Calu3 (cell line): ENCODE measurements around the gene IL1RL2. TPM values are rescaled to one million over a fixed set of nuclear protein-coding genes. Genes with fewer than 3 reads are reported as not detected.

Experiments
- BruUV-seq: library from RNA; stranded (reverse); fragments of 400-500 nt; replicated peaks from 2 replicates; lab custom pipeline; 2021; lab: Mats Ljungman, UMichigan
- CTCF ChIA-PET: fragments of 300-600 bp; sonication (Branson Sonifier 250); formaldehyde crosslinking; loops from one replicate; lab custom pipeline; 2022; ENCODE audit warnings: antibody characterized with exemption; lab: Charles Lee
- DNase-seq: peaks from one replicate; pipeline ENCODE4 v3.0.0; 2022
- H3K27ac Mint-ChIP-seq: one replicate; pipeline ENCODE4 v1.8.0; 2022; ENCODE audit warnings: mixed read lengths; ENCODE audit not compliant: unreplicated experiment
- H3K27me3 Mint-ChIP-seq: one replicate; pipeline ENCODE4 v1.8.0; 2022; ENCODE audit warnings: mixed read lengths; ENCODE audit not compliant: unreplicated experiment
- H3K36me3 Mint-ChIP-seq: one replicate; pipeline ENCODE4 v1.8.0; 2022; ENCODE audit warnings: mild to moderate bottlenecking, moderate library complexity, mixed read lengths; ENCODE audit not compliant: insufficient read depth, unreplicated experiment
- H3K4me1 Mint-ChIP-seq: one replicate; pipeline ENCODE4 v1.8.0; 2022; ENCODE audit warnings: mild to moderate bottlenecking, low read depth, mixed read lengths; ENCODE audit not compliant: unreplicated experiment
- H3K4me3 Mint-ChIP-seq: one replicate; pipeline ENCODE4 v1.8.0; 2022; ENCODE audit warnings: mild to moderate bottlenecking, low read depth, moderate library complexity, mixed read lengths; ENCODE audit not compliant: unreplicated experiment
- H3K9me3 Mint-ChIP-seq: one replicate; pipeline ENCODE4 v1.8.0; 2022; ENCODE audit warnings: low read depth, mixed read lengths; ENCODE audit not compliant: unreplicated experiment
- intact Hi-C: fragments of 100-400 bp; cut with micrococcal nuclease; formaldehyde crosslinking; loops from one replicate; pipeline ENCODE4 v1.10.0; 2022; ENCODE audit not compliant: unreplicated experiment
- total RNA-seq: library from RNA; stranded (reverse); gene quantifications from 2 replicates; pipeline ENCODE4 v1.2.3, GENCODE V29; 2022
- TF ChIP-seq, protein P1 (sequence below): fragments of 200-600 bp; IDR thresholded peaks from one replicate; pipeline ENCODE4 v1.8.0; 2022; ENCODE audit warnings: antibody characterized with exemption; ENCODE audit not compliant: unreplicated experiment

The IL1RL2 gene
- total RNA-seq, 1 experiment from 2014 or later: 0.68 TPM

GRCh38 chr2:102145934-102146333 lies 40.9 kb upstream of the IL1RL2 start:
- Mint-ChIP-seq H3K4me1 (peaks cover 18% of the 10 kb centered on the region), H3K27me3 (no peaks in the 10 kb centered on the region), H3K9me3 (peaks cover 16% of the 10 kb centered on the region), H3K36me3 (peaks cover 10% of the 10 kb centered on the region), H3K27ac (no peak overlapping the region), H3K4me3 (no peak overlapping the region)
- BruUV-seq: no TSS peak
- CTCF ChIA-PET: no interaction called here
- DNase-seq: no peak
- intact Hi-C loops: no loop called here
- TF ChIP-seq, protein P1, sequence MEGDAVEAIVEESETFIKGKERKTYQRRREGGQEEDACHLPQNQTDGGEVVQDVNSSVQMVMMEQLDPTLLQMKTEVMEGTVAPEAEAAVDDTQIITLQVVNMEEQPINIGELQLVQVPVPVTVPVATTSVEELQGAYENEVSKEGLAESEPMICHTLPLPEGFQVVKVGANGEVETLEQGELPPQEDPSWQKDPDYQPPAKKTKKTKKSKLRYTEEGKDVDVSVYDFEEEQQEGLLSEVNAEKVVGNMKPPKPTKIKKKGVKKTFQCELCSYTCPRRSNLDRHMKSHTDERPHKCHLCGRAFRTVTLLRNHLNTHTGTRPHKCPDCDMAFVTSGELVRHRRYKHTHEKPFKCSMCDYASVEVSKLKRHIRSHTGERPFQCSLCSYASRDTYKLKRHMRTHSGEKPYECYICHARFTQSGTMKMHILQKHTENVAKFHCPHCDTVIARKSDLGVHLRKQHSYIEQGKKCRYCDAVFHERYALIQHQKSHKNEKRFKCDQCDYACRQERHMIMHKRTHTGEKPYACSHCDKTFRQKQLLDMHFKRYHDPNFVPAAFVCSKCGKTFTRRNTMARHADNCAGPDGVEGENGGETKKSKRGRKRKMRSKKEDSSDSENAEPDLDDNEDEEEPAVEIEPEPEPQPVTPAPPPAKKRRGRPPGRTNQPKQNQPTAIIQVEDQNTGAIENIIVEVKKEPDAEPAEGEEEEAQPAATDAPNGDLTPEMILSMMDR: no peak

DNA sequence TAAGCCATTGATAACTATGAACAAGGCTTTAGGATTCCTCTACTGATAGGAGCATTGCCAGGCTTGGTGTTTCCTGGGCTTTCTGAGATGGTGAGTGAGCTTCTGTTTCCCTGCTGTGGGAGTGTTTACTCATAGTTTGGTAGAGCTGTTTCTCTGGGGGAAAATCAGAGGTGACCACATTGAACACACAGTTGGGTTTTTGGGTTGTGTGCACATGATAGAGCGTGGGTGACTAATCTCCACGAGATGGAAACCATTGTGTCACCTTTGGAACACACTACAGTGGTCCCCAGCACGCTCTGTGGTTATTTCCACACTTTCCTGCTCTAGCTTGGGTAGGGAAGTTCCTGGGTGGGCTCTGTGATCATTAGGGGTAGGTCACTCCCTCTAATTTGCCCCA lies 38.9 kb upstream of the IL1RL2 start:
- H3K9me3 Mint-ChIP-seq: peaks cover 20% of the 10 kb centered on the region
- no peak overlapping the region for H3K27ac Mint-ChIP-seq
- H3K4me1 Mint-ChIP-seq: peaks cover 4% of the 10 kb centered on the region
- CTCF ChIA-PET: no interaction called here
- H3K36me3 Mint-ChIP-seq: peaks cover 1% of the 10 kb centered on the region
- no peak for DNase-seq
- H3K27me3 Mint-ChIP-seq: no peaks in the 10 kb centered on the region
- intact Hi-C loops: no loop called here
- TF ChIP-seq, protein P1: no peak
- no TSS peak for BruUV-seq
- no peak overlapping the region for H3K4me3 Mint-ChIP-seq

- Mint-ChIP-seq H3K9me3 (peaks cover 23% of the 10 kb centered on the region), H3K27me3 (no peaks in the 10 kb centered on the region), H3K36me3 (no peaks in the 10 kb centered on the region), H3K4me3 (no peak overlapping the region), H3K27ac (no peak overlapping the region), H3K4me1 (no peaks in the 10 kb centered on the region)
- CTCF ChIA-PET: no interaction called here
- intact Hi-C loops: no loop called here
- TF ChIP-seq, protein P1: no peak
- BruUV-seq: no TSS peak
- DNase-seq: no peak
Measured at GRCh38 chr2:102149243-102149642, 37.6 kb upstream of the IL1RL2 start.

- CTCF ChIA-PET: no interaction called here
- peaks cover 23% of the 10 kb centered on the region for H3K9me3 Mint-ChIP-seq
- no peaks in the 10 kb centered on the region for H3K36me3 Mint-ChIP-seq
- no peaks in the 10 kb centered on the region for H3K4me1 Mint-ChIP-seq
- intact Hi-C loops: no loop called here
- BruUV-seq: no TSS peak
- no peak overlapping the region for H3K4me3 Mint-ChIP-seq
- TF ChIP-seq, protein P1: no peak
- DNase-seq: no peak
- H3K27me3 Mint-ChIP-seq: no peaks in the 10 kb centered on the region
- no peak overlapping the region for H3K27ac Mint-ChIP-seq
Measured at GRCh38 chr2:102149644-102150455, 37.0 kb upstream of the IL1RL2 start.
